Ectodermal cell (in vitro differentiated cells): ENCODE results near the gene ACP2. TPM values are rescaled to one million over a fixed set of nuclear protein-coding genes. Genes with fewer than 3 reads are reported as not detected.

Source experiments
- H3K27ac ChIP-seq: 2 replicates; pipeline ENCODE4 v1.7.0; 2013; ENCODE audit warnings: mild to moderate bottlenecking, low read depth, low read length; ENCODE audit not compliant: insufficient read depth, poor library complexity, severe bottlenecking
- H3K27me3 ChIP-seq: 2 replicates; pipeline ENCODE4 v1.7.0; 2013; ENCODE audit warnings: mild to moderate bottlenecking, low read length; ENCODE audit not compliant: insufficient read depth, control insufficient read depth, poor library complexity, severe bottlenecking
- H3K36me3 ChIP-seq: one replicate; pipeline ENCODE4 v1.7.0; 2013; ENCODE audit warnings: low read length; ENCODE audit not compliant: control insufficient read depth, insufficient read depth
- H3K4me1 ChIP-seq: one replicate; pipeline ENCODE4 v1.7.0; 2013; ENCODE audit warnings: low read length; ENCODE audit not compliant: control insufficient read depth, insufficient read depth
- H3K4me3 ChIP-seq: 2 replicates; pipeline ENCODE4 v1.7.0; 2013; ENCODE audit warnings: low read depth, low read length, control low read depth; ENCODE audit not compliant: insufficient read depth
- H3K9me3 ChIP-seq: 2 replicates; pipeline ENCODE4 v1.7.0; 2013; ENCODE audit warnings: mild to moderate bottlenecking, low read length, moderate library complexity; ENCODE audit not compliant: control insufficient read depth
- WGBS, 2 experiments: methylation state at CpG; one replicate each; pipeline ENCODE4 v1.1.7; 2013; ENCODE audit warnings: missing lambda C conversion rate in 2 of 2; 5-methylcytosine and 5-hydroxymethylcytosine counted together
- polyA plus RNA-seq, 4 experiments: library from polyadenylated mRNA; stranded (reverse); fragments of 50-300 nt; gene quantifications; one replicate each; pipeline ENCODE4 v1.2.3, GENCODE V29; 2013

The ACP2 gene
- 41.4 TPM for polyA plus RNA-seq (2013, experiment 1 of 4)
- 57.1 TPM for polyA plus RNA-seq (2013, experiment 2 of 4)
- 29.4 TPM for polyA plus RNA-seq (2013, experiment 3 of 4)
- polyA plus RNA-seq (2013, experiment 4 of 4): 45.1 TPM

- peak within 1 kb of the TSS; percentile 86 for H3K4me3 ChIP-seq
- 0 to 1% methylated on average over 45 of the region's 45 CpGs for WGBS, 2 experiments
- peaks cover 11% of the 10 kb centered on the region for H3K4me1 ChIP-seq
- no peaks in the 10 kb centered on the region for H3K27me3 ChIP-seq
- H3K9me3 ChIP-seq: no peaks in the 10 kb centered on the region
- H3K27ac ChIP-seq: peak within 1 kb of the TSS; percentile 96
- peaks cover 16% of the 10 kb centered on the region for H3K36me3 ChIP-seq
Observed at GRCh38 chr11:47248664-47249377, at the start of gene ACP2. Gene ACP2 (minus strand): TSS chr11:47248814. CDS start chr11:47248789, 25 bp downstream.

GRCh38 chr11:47296045-47296444, 47.4 kb upstream of the ACP2 start:
- H3K27me3 ChIP-seq: no peaks in the 10 kb centered on the region
- peaks cover 12% of the 10 kb centered on the region for H3K36me3 ChIP-seq
- H3K4me1 ChIP-seq: no peaks in the 10 kb centered on the region
- H3K9me3 ChIP-seq: no peaks in the 10 kb centered on the region
- 92 to 97% methylated on average over 4 of the region's 4 CpGs for WGBS, 2 experiments
- H3K27ac ChIP-seq: no peak overlapping the region
- no peak overlapping the region for H3K4me3 ChIP-seq

- H3K36me3 ChIP-seq: peaks cover 12% of the 10 kb centered on the region
- no peaks in the 10 kb centered on the region for H3K9me3 ChIP-seq
- 94 to 98% methylated on average over 5 of the region's 5 CpGs for WGBS, 2 experiments
- H3K27ac ChIP-seq: no peak overlapping the region
- H3K27me3 ChIP-seq: no peaks in the 10 kb centered on the region
- H3K4me1 ChIP-seq: no peaks in the 10 kb centered on the region
- no peak overlapping the region for H3K4me3 ChIP-seq
Observed at GRCh38 chr11:47295385-47295784, 46.8 kb upstream of the ACP2 start.

GRCh38 chr11:47289856-47290255, 41.2 kb upstream of the ACP2 start:
- 95% methylated on average over 15 of the region's 15 CpGs for WGBS, 2 experiments
- H3K36me3 ChIP-seq: peaks cover 9% of the 10 kb centered on the region
- H3K4me1 ChIP-seq: no peaks in the 10 kb centered on the region
- H3K9me3 ChIP-seq: no peaks in the 10 kb centered on the region
- no peaks in the 10 kb centered on the region for H3K27me3 ChIP-seq
- no peak overlapping the region for H3K27ac ChIP-seq
- no peak overlapping the region for H3K4me3 ChIP-seq

GRCh38 chr11:47288066-47288465, 39.5 kb upstream of the ACP2 start:
- no peaks in the 10 kb centered on the region for H3K27me3 ChIP-seq
- no peaks in the 10 kb centered on the region for H3K9me3 ChIP-seq
- no peaks in the 10 kb centered on the region for H3K4me1 ChIP-seq
- H3K4me3 ChIP-seq: no peak overlapping the region
- H3K27ac ChIP-seq: no peak overlapping the region
- peaks cover 18% of the 10 kb centered on the region for H3K36me3 ChIP-seq
- WGBS, 2 experiments: 95 to 96% methylated on average over 5 of the region's 5 CpGs

- no peaks in the 10 kb centered on the region for H3K9me3 ChIP-seq
- H3K36me3 ChIP-seq: peaks cover 26% of the 10 kb centered on the region
- no peak overlapping the region for H3K27ac ChIP-seq
- 93 to 95% methylated on average over 13 of the region's 13 CpGs for WGBS, 2 experiments
- H3K27me3 ChIP-seq: no peaks in the 10 kb centered on the region
- H3K4me3 ChIP-seq: no peak overlapping the region
- H3K4me1 ChIP-seq: no peaks in the 10 kb centered on the region
Observed at GRCh38 chr11:47285969-47286770, 37.6 kb upstream of the ACP2 start.

GRCh38 chr11:47284151-47284550, 35.5 kb upstream of the ACP2 start:
- Histone ChIP-seq H3K4me3 (no peak overlapping the region), H3K27me3 (no peaks in the 10 kb centered on the region), H3K36me3 (peaks cover 23% of the 10 kb centered on the region), H3K9me3 (no peaks in the 10 kb centered on the region), H3K4me1 (no peaks in the 10 kb centered on the region), H3K27ac (no peak overlapping the region)
- 95% methylated on average over 4 of the region's 4 CpGs for WGBS, 2 experiments

- Histone ChIP-seq H3K4me3 (no peak overlapping the region), H3K4me1 (no peaks in the 10 kb centered on the region), H3K27ac (no peak overlapping the region), H3K27me3 (no peaks in the 10 kb centered on the region), H3K9me3 (no peaks in the 10 kb centered on the region), H3K36me3 (peaks cover 23% of the 10 kb centered on the region)
- WGBS, 2 experiments: 94% methylated on average over 7 of the region's 7 CpGs
Observed at GRCh38 chr11:47282462-47282861, 33.8 kb upstream of the ACP2 start.

- no peaks in the 10 kb centered on the region for H3K9me3 ChIP-seq
- H3K27ac ChIP-seq: no peak overlapping the region
- no peaks in the 10 kb centered on the region for H3K27me3 ChIP-seq
- peaks cover 35% of the 10 kb centered on the region for H3K36me3 ChIP-seq
- 36 to 45% methylated on average over 5 of the region's 5 CpGs for WGBS, 2 experiments
- H3K4me1 ChIP-seq: no peaks in the 10 kb centered on the region
- H3K4me3 ChIP-seq: no peak overlapping the region
Observed at GRCh38 chr11:47280860-47281259, 32.2 kb upstream of the ACP2 start.

GRCh38 chr11:47280099-47280498, 31.5 kb upstream of the ACP2 start:
- no peak overlapping the region for H3K27ac ChIP-seq
- no peaks in the 10 kb centered on the region for H3K9me3 ChIP-seq
- peaks cover 35% of the 10 kb centered on the region for H3K36me3 ChIP-seq
- no peaks in the 10 kb centered on the region for H3K27me3 ChIP-seq
- no peak overlapping the region for H3K4me3 ChIP-seq
- no peaks in the 10 kb centered on the region for H3K4me1 ChIP-seq
